Colonic mucosa (tissue), 4 donors: Measurements from ENCODE around the gene HEMK1. TPM values are rescaled to one million over a fixed set of nuclear protein-coding genes. Genes with fewer than 3 reads are reported as not detected.

ENCODE experiments used
- DNase-seq: peaks from one replicate; pipeline ENCODE4 v3.0.0-alpha.2; 2020
- H3K27ac ChIP-seq: fragments of 200-600 bp; one replicate; pipeline ENCODE4 v1.8.0; 2021
- H3K27me3 ChIP-seq: fragments of 200-600 bp; one replicate; pipeline ENCODE4 v1.8.0; 2021
- H3K36me3 ChIP-seq: fragments of 200-600 bp; one replicate; pipeline ENCODE4 v1.8.0; 2021
- H3K4me1 ChIP-seq: fragments of 200-600 bp; one replicate; pipeline ENCODE4 v1.8.0; 2021; ENCODE audit warnings: mild to moderate bottlenecking
- H3K4me3 ChIP-seq: fragments of 200-600 bp; one replicate; pipeline ENCODE4 v1.8.0; 2021
- H3K9ac ChIP-seq, 2 donors: one replicate each; pipeline ENCODE4 v1.7.0; 2013; ENCODE audit warnings: control low read depth in 2 of 2, low read depth in 2 of 2, low read length in 2 of 2
- H3K9me3 ChIP-seq: fragments of 200-600 bp; one replicate; pipeline ENCODE4 v1.8.0; 2021
- intact Hi-C: fragments of 100-400 bp; cut with DNase I; formaldehyde crosslinking; loops from one replicate; pipeline ENCODE4 v1.14.1; 2022
- total RNA-seq, 2 donors: library from RNA; stranded (reverse); fragmentation: NEBNext Ultra II Directional in 1 of 2; extraction: Animal tissue kit (Norgen Biotek cat#: 25700) in 1 of 2; gene quantifications; one replicate each; pipeline ENCODE4 v1.2.1, GENCODE V29; 2021
- TF ChIP-seq, protein P1 (sequence below): fragments of 200-600 bp; IDR thresholded peaks from one replicate; pipeline ENCODE4 v1.8.0; 2022; ENCODE audit warnings: antibody characterized with exemption, mild to moderate bottlenecking
- donor health status: healthy.
- donor health status: DM: no; HTN: no; CAD: no.
- donor health status: DM: no; HTN: no; CAD: no.

HEMK1 gene
- total RNA-seq, 2 donors from 2014 or later, result 23.0 to 28.5 TPM

DNA sequence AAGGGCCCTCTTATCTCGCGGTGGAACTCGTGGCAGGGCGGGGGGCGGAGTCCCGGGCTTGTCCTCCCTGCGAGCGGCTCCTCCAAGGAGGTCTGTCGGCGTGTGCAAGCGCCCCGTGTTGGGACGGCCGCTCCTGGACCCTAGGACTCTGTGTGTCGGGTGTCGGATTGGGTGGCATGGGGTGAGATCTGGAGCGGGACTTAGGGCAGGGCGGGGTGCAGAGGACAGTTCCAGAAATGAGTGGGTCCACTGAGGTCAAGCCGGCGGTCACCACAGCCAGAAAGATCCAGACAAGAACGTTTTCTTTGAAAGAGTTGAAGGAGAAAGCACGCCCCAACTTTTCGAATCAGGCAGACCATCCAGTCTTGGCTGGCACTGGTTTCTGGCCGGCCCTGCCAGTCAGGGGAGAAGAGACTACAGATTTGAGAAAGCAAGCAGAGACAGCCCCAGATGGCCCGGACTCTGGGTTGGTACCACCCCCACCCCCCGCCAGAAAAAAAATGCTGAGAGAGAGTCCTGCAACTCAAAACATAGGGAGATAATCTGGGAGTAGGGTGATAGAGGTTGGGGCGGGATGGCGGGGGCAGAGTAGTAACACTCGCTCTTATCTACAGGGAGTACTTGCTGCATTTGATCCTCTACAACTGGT is 43.0 kb downstream of the HEMK1 start:
- Histone ChIP-seq H3K9ac (peak overlapping the region; percentile 66 to 77), H3K36me3 (peaks cover 3% of the 10 kb centered on the region), H3K4me1 (peaks cover 18% of the 10 kb centered on the region), H3K9me3 (no peaks in the 10 kb centered on the region), H3K27me3 (no peaks in the 10 kb centered on the region), H3K27ac (peak overlapping the region; percentile 95), H3K4me3 (peak overlapping the region; percentile 88)
- no peak for DNase-seq
- intact Hi-C loops, result loop anchor here (2.0 kb wide), 1 partner anchor 42 kb away; no protein-coding TSS in a partner anchor
- TF ChIP-seq, protein P1, sequence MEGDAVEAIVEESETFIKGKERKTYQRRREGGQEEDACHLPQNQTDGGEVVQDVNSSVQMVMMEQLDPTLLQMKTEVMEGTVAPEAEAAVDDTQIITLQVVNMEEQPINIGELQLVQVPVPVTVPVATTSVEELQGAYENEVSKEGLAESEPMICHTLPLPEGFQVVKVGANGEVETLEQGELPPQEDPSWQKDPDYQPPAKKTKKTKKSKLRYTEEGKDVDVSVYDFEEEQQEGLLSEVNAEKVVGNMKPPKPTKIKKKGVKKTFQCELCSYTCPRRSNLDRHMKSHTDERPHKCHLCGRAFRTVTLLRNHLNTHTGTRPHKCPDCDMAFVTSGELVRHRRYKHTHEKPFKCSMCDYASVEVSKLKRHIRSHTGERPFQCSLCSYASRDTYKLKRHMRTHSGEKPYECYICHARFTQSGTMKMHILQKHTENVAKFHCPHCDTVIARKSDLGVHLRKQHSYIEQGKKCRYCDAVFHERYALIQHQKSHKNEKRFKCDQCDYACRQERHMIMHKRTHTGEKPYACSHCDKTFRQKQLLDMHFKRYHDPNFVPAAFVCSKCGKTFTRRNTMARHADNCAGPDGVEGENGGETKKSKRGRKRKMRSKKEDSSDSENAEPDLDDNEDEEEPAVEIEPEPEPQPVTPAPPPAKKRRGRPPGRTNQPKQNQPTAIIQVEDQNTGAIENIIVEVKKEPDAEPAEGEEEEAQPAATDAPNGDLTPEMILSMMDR, result no peak

DNA sequence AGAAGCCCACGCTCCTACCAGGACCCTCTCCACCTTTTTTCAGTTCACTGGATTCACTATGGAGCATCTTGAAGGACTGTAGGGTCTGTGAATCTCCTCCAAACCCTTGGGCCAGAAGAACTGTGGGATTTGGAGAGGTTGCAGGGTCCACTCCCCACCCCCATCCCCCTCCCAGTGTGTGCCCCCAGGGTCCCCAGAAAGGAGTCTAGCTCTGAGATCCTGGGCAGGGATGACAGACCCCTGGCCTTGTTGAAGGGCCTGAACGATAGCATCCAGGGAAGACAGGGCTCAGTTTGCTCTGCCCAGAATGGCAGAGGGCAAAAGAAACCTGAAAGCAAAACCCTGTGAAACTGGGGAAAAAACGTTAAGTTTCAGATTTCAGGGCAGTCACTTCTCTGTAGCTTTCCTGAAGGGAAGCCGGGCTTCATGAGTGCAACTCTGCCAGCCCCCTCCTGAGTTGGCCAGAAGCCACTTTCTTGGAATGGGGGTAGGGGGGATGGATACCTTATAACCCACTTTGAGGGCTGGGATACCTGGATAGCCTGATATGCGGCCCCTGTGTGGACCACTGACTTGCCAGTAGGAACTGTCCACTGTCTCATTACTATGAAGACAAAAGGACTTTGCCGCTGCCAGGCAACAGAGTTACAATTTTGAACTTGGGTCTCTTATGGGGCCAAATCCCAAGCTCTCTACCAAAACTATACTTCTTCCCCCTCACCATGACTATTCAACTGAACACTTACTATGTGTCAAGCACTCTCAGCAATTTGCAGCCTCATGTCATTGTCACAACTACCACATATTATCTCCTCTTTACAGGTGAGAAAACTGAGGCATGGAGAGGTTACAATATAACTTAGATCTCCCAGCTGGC is 43.9 kb downstream of the HEMK1 start:
- H3K36me3 ChIP-seq, result no peaks in the 10 kb centered on the region
- H3K9me3 ChIP-seq, result no peaks in the 10 kb centered on the region
- no peak overlapping the region for H3K4me3 ChIP-seq
- peak overlapping the region; percentile 66 to 77 for H3K9ac ChIP-seq
- no peaks in the 10 kb centered on the region for H3K27me3 ChIP-seq
- peak overlapping the region; percentile 95 for H3K27ac ChIP-seq
- DNase-seq, result no peak
- peaks cover 22% of the 10 kb centered on the region for H3K4me1 ChIP-seq
- intact Hi-C loops, result loop anchor here (2.0 kb wide), 1 partner anchor 42 kb away; no protein-coding TSS in a partner anchor
- TF ChIP-seq, protein P1, result no peak

DNA sequence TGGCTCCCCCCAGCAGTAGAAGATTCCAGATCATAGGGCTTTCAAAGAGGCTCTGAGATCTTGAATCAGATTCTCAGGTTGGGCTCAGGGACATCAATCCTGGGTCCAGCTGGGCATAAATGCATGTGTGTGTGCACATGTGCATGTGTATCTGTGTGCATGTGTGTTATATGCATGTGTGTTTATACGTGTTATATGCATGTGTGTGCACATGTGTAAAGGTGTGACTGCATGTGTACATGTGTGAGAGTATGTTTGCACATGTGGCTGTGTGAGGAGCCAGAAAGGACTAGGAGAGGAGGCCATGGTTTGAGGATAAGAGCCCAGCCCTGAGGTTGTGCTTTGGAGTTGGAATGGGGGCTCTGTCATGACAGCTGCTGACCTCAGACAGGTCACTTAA is 45.9 kb downstream of the HEMK1 start:
- TF ChIP-seq, protein P1, result no peak
- H3K9ac ChIP-seq, result no peak overlapping the region
- H3K27me3 ChIP-seq, result no peaks in the 10 kb centered on the region
- intact Hi-C loops, result loop anchor here (2.0 to 5.0 kb wide), 3 partner anchors 96 to 757 kb away; no protein-coding TSS in a partner anchor
- H3K4me3 ChIP-seq, result no peak overlapping the region
- no peaks in the 10 kb centered on the region for H3K9me3 ChIP-seq
- no peak for DNase-seq
- H3K36me3 ChIP-seq, result no peaks in the 10 kb centered on the region
- peaks cover 16% of the 10 kb centered on the region for H3K4me1 ChIP-seq
- H3K27ac ChIP-seq, result no peak overlapping the region

DNA sequence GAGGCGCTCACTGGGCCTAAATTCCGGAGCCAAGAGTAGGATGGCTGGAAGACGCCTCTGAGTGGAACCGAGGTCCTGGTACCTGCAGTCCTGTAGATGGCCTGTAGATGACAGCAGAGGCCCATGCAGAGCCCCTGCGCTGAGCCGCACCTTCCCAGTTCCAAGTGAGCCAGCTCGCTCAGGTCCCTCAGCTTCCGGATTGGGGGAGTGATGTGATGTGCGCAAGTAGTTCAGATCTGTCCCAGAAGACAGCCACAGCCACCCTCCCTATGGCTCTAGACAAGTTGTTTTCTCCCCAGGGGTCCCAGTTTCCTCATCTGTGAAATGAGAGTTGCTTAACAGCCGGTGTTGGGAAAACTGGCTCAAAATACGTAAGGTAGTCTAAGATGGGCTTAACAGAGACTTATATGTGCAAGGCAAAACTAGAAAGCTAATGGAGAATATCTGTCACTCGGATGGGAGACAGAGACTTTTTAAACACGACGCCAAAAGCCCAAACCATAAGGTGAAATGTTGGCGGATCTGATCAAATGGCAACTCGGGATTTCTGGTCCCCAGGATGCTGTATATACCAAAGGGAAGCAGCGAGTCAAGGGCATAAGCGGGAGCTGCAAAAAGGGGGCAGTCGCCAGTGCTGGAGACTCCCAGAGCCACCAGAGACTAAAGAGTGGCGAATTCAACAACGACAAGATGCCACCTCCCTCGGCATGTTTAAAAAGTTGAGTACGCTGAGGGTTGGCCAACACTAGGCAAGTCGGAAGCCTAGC is 46.9 kb downstream of the HEMK1 start:
- peak; percentile 86 for DNase-seq
- H3K4me1 ChIP-seq, result peaks cover 14% of the 10 kb centered on the region

More for the DNA sequence above, 46.9 kb downstream of the HEMK1 start:
- no peaks in the 10 kb centered on the region for H3K36me3 ChIP-seq
- peak overlapping the region; percentile 93 for H3K27ac ChIP-seq
- intact Hi-C loops, result loop anchor here (5.0 kb wide), 2 partner anchors 696 to 756 kb away; no protein-coding TSS in a partner anchor
- H3K9me3 ChIP-seq, result no peaks in the 10 kb centered on the region
- H3K9ac ChIP-seq, result peak overlapping the region; percentile 52 to 79
- TF ChIP-seq, protein P1, result peak; percentile 99
- peak overlapping the region; percentile 88 for H3K4me3 ChIP-seq
- no peaks in the 10 kb centered on the region for H3K27me3 ChIP-seq
